ENCODE measurements around the gene AHDC1. TPM values are rescaled to one million over a fixed set of nuclear protein-coding genes. Genes with fewer than 3 reads are reported as not detected.

Gene AHDC1
- total and polyA plus RNA-seq, 2 of the 13 experiments (the other 11 are each of a cell fraction or from before 2014, with no cell fraction given): 1.0 to 2.7 TPM

DNA sequence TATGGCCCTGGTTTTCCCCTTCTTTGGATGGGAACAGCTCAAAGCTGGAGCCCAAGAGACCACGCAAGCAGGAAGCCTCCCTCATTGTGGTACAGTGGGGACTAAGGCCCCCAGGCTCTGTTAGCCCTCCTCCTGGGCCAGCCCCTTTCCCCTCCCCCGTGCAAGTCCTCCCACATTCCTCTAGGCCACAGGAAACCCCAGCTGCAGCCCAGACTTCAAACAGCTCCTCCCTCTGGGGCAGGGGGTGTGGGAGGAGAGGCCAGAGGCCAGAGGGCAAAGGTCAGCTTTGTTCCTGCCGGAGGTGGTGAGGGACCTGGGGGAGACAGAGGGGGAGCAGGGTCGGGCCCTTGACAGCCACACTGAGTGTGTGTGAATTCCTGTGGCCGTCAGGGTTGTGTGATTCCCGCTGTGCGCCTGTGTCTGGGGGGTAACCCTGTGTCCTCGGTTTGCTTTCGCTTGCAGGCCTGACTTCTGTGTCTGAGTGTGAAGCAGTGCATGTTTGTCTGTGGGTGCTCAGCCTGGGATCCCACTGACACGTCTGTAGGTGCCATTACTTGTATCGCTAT, 3.4 kb upstream of the AHDC1 start (continued):
- TF ChIP-seq, protein P1, sequence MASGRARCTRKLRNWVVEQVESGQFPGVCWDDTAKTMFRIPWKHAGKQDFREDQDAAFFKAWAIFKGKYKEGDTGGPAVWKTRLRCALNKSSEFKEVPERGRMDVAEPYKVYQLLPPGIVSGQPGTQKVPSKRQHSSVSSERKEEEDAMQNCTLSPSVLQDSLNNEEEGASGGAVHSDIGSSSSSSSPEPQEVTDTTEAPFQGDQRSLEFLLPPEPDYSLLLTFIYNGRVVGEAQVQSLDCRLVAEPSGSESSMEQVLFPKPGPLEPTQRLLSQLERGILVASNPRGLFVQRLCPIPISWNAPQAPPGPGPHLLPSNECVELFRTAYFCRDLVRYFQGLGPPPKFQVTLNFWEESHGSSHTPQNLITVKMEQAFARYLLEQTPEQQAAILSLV (CRISPR knock-in tag; IDR thresholded peaks at IDR 0.05; ENCODE audit: borderline replicate concordance): peak; percentile 87; the same call in 1 of the 2 replicates
- TF ChIP-seq SYNCRIP (IDR thresholded peaks at IDR 0.05; ENCODE audit: insufficient read depth, low read depth, low read length) (no peak), ZBTB7A (CRISPR knock-in tag; IDR thresholded peaks at IDR 0.05) (peak; percentile 99), MXI1 (IDR thresholded peaks at IDR 0.05; ENCODE audit: borderline replicate concordance, low read depth, low read length) (no peak; the same call in 2 of the 3 replicates), EED (CRISPR knock-in tag; IDR thresholded peaks at IDR 0.05) (no peak), ZSCAN9 (CRISPR knock-in tag; IDR thresholded peaks at IDR 0.05; ENCODE audit: borderline replicate concordance) (no peak), EZH2 (conservative IDR thresholded peaks at IDR 0.05; ENCODE audit: low read depth, low read length) (no peak), ZNF761 (CRISPR knock-in tag; conservative IDR thresholded peaks at IDR 0.05) (peak; percentile 72; the same call in 1 of the 2 replicates), ZNF335 (CRISPR knock-in tag; IDR thresholded peaks at IDR 0.05) (no peak), ATRX (CRISPR knock-in tag; IDR thresholded peaks at IDR 0.05; ENCODE audit: borderline replicate concordance) (no peak), NR3C1 (CRISPR knock-in tag; IDR thresholded peaks at IDR 0.05) (no peak), ZNF737 (CRISPR knock-in tag; IDR thresholded peaks at IDR 0.05; ENCODE audit: borderline replicate concordance) (no peak), HIVEP1 (CRISPR knock-in tag; IDR thresholded peaks at IDR 0.05) (peak; percentile 99)
- TF ChIP-seq, protein P2, sequence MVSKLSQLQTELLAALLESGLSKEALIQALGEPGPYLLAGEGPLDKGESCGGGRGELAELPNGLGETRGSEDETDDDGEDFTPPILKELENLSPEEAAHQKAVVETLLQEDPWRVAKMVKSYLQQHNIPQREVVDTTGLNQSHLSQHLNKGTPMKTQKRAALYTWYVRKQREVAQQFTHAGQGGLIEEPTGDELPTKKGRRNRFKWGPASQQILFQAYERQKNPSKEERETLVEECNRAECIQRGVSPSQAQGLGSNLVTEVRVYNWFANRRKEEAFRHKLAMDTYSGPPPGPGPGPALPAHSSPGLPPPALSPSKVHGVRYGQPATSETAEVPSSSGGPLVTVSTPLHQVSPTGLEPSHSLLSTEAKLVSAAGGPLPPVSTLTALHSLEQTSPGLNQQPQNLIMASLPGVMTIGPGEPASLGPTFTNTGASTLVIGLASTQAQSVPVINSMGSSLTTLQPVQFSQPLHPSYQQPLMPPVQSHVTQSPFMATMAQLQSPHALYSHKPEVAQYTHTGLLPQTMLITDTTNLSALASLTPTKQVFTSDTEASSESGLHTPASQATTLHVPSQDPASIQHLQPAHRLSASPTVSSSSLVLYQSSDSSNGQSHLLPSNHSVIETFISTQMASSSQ (IDR thresholded peaks at IDR 0.05; ENCODE audit: low read depth): peak; percentile 74; the same call in 1 of the 2 replicates
- TF ChIP-seq, protein P2 (CRISPR knock-in tag; IDR thresholded peaks at IDR 0.05; ENCODE audit: borderline replicate concordance): peak; percentile 94
- TF ChIP-seq, protein P3, sequence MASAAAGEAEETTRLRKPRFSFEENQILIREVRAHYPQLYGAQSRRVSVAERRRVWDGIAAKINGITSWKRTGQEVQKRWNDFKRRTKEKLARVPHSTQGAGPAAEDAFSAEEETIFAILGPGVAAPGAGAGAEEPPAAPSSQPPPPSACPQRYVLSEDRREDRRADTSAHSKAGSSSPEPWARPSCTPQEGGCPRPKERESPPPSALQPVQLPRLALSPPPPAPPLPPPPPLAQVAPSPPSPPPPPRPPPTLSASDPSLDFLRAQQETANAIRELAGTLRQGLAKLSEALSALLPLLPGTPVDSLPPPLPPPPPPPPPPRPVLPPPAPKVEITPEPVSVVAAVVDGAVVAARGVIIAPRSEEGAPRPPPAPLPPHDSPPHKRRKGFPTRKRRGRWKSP (CRISPR knock-in tag; IDR thresholded peaks at IDR 0.05): peak; percentile 41; the same call in 1 of the 2 replicates
- TF ChIP-seq, protein P4, sequence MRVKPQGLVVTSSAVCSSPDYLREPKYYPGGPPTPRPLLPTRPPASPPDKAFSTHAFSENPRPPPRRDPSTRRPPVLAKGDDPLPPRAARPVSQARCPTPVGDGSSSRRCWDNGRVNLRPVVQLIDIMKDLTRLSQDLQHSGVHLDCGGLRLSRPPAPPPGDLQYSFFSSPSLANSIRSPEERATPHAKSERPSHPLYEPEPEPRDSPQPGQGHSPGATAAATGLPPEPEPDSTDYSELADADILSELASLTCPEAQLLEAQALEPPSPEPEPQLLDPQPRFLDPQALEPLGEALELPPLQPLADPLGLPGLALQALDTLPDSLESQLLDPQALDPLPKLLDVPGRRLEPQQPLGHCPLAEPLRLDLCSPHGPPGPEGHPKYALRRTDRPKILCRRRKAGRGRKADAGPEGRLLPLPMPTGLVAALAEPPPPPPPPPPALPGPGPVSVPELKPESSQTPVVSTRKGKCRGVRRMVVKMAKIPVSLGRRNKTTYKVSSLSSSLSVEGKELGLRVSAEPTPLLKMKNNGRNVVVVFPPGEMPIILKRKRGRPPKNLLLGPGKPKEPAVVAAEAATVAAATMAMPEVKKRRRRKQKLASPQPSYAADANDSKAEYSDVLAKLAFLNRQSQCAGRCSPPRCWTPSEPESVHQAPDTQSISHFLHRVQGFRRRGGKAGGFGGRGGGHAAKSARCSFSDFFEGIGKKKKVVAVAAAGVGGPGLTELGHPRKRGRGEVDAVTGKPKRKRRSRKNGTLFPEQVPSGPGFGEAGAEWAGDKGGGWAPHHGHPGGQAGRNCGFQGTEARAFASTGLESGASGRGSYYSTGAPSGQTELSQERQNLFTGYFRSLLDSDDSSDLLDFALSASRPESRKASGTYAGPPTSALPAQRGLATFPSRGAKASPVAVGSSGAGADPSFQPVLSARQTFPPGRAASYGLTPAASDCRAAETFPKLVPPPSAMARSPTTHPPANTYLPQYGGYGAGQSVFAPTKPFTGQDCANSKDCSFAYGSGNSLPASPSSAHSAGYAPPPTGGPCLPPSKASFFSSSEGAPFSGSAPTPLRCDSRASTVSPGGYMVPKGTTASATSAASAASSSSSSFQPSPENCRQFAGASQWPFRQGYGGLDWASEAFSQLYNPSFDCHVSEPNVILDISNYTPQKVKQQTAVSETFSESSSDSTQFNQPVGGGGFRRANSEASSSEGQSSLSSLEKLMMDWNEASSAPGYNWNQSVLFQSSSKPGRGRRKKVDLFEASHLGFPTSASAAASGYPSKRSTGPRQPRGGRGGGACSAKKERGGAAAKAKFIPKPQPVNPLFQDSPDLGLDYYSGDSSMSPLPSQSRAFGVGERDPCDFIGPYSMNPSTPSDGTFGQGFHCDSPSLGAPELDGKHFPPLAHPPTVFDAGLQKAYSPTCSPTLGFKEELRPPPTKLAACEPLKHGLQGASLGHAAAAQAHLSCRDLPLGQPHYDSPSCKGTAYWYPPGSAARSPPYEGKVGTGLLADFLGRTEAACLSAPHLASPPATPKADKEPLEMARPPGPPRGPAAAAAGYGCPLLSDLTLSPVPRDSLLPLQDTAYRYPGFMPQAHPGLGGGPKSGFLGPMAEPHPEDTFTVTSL (CRISPR knock-in tag; IDR thresholded peaks at IDR 0.05; ENCODE audit: borderline replicate concordance): peak; percentile 57; the same call in 1 of the 2 replicates

Measured in HepG2 (cell line).